Measurements from ENCODE around the gene INPP4A. TPM values are rescaled to one million over a fixed set of nuclear protein-coding genes. Genes with fewer than 3 reads are reported as not detected.

INPP4A gene
- total and polyA plus RNA-seq, 10 of the 15 experiments (the other 5 are each of a cell fraction or from before 2014, with no cell fraction given), result 4.7 to 62.3 (median 36.9) TPM

GRCh38 chr2:98589489-98589888 lies 144.8 kb downstream of the INPP4A start:
- ATAC-seq (no peak), DNase-seq (ENCODE audit: low read depth, low spot score) (no peak), FAIRE-seq (no peak)
- in situ Hi-C loops (cut with MboI), result no loop called here
- Histone ChIP-seq H3K27me3 (replicated peaks in 1 of 2; ENCODE audit: control insufficient read depth in 2 of 2, insufficient read depth in 2 of 2, low read length in 1 of 2) (no peaks in the 10 kb centered on the region), H3K4me3 (no peak overlapping the region), H4K20me1 (ENCODE audit: control insufficient read depth, insufficient read depth) (no peaks in the 10 kb centered on the region; the same call in 1 of the 2 replicates), H3K36me3 (ENCODE audit: control insufficient read depth in 2 of 2, insufficient read depth in 2 of 2, low read length in 1 of 2) (peaks cover 21 to 24% of the 10 kb centered on the region in 2 experiments), H3K4me2 (ENCODE audit: control insufficient read depth, insufficient read depth) (no peak overlapping the region), H3K9me3 (replicated peaks; ENCODE audit: control insufficient read depth, insufficient read depth, low read length) (peaks cover 5% of the 10 kb centered on the region; the same call in 2 of the 3 replicates), H3K79me2 (ENCODE audit: control insufficient read depth, insufficient read depth, low read length) (no peaks in the 10 kb centered on the region), H3K4me1 (ENCODE audit: control insufficient read depth, insufficient read depth, low read length) (no peaks in the 10 kb centered on the region), H3K9ac (ENCODE audit: control insufficient read depth, insufficient read depth, low read length) (no peak overlapping the region), H3K27ac (ENCODE audit: control insufficient read depth, insufficient read depth) (no peak overlapping the region), H2AFZ (ENCODE audit: control insufficient read depth, low read depth, low read length) (no peak overlapping the region)
- SMC1A ChIA-PET (ENCODE audit: uncharacterized antibody, unreplicated experiment), result interaction anchor here (0.5 kb wide), 1 partner anchor 179 kb away, joined by 3 read pairs; no protein-coding TSS in a partner anchor
- 93% methylated on average over 4 of the region's 4 CpGs for WGBS (ENCODE audit: insufficient coverage, insufficient replicate concordance, low lambda C conversion rate, missing lambda C conversion rate)
- no TSS peak for BruUV-seq (replicated peaks)
- intact Hi-C loops (cut with micrococcal nuclease; ENCODE audit: unreplicated experiment), result loop anchor here (10.0 kb wide), 1 partner anchor 475 kb away; no protein-coding TSS in a partner anchor
- TF ChIP-seq ZNF217 (IDR thresholded peaks at IDR 0.05) (no peak), RELB (IDR thresholded peaks at IDR 0.05; ENCODE audit: low read depth) (no peak), GABPA (IDR thresholded peaks at IDR 0.05; ENCODE audit: low read depth) (no peak), ZZZ3 (IDR thresholded peaks at IDR 0.05; ENCODE audit: control insufficient read depth, insufficient read length, low read depth) (no peak), ATF2 (IDR thresholded peaks at IDR 0.05; ENCODE audit: low read length) (no peak), SIX5 (IDR thresholded peaks at IDR 0.05; ENCODE audit: low read depth, low read length, severe bottlenecking) (no peak), CTCF (IDR thresholded peaks at IDR 0.05 in 2 of 3, conservative IDR thresholded peaks at IDR 0.05 in 1 of 3; ENCODE audit: control insufficient read depth in 2 of 3, extremely low read depth in 1 of 3, insufficient read depth in 1 of 3, low read depth in 3 of 3, low read length in 3 of 3) (no peak), FOXM1 (IDR thresholded peaks at IDR 0.05; ENCODE audit: low read depth, low read length) (no peak), IKZF2 (IDR thresholded peaks at IDR 0.05) (no peak), PML (IDR thresholded peaks at IDR 0.05; ENCODE audit: low read length) (no peak), POLR2AphosphoS5 (IDR thresholded peaks at IDR 0.05; ENCODE audit: low read length) (no peak), RCOR1 (conservative IDR thresholded peaks at IDR 0.05; ENCODE audit: low read depth, low read length) (no peak), NFIC (IDR thresholded peaks at IDR 0.05; ENCODE audit: low read depth, low read length) (no peak), KDM1A (IDR thresholded peaks at IDR 0.05; ENCODE audit: borderline replicate concordance) (no peak), HSF1 (IDR thresholded peaks at IDR 0.05; ENCODE audit: low read depth, low read length) (no peak)
- POLR2A ChIA-PET, result no interaction called here
- CTCF ChIA-PET, result interaction anchor here (1.0 kb wide), 2 partner anchors 9 to 20 kb away, joined by 3 read pairs; no protein-coding TSS in a partner anchor
- RAD21 ChIA-PET (ENCODE audit: unreplicated experiment), result no interaction called here

Measured in GM12878 (cell line).